SU-DHL-6 (cell line): ENCODE data around the gene MMEL1.

Experiments
- EZH2phosphoT487 ChIP-seq: fragments of 200-600 bp; sonication (generic), shearing (Covaris generic); conservative IDR thresholded peaks from 2 replicates; pipeline ENCODE4 v1.6.1; 2018; ENCODE audit warnings: mild to moderate bottlenecking, antibody characterized with exemption, low read length, moderate library complexity, mixed read lengths
- TF ChIP-seq, protein P1 (sequence below): fragments of 200-600 bp; sonication (generic); IDR thresholded peaks from one replicate; pipeline ENCODE4 v1.5.1; 2017; ENCODE audit warnings: antibody characterized with exemption, mild to moderate bottlenecking, low read length, moderate library complexity; ENCODE audit not compliant: insufficient read depth, poor library complexity, severe bottlenecking

DNA sequence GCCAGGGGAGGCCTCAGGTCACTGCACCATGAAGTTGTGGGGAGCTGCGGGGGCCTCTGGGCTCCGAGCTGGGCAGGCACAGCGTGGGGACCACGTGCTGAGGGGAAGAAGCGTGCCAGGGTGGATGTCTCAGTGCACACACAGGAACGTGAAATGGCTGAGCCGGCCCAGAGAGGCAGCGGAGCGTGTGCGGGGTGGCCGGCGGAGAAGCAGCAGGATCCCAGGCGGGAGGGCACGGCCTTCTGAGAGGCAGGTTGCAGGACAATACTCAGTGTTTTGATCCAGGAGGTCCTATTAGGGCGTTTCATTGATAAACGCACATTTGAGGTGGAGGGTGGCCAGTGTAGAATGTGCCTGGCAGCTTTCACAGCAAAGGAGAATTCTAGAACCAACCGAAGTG lies 63.8 kb downstream of the MMEL1 start:
- TF ChIP-seq, protein P1, sequence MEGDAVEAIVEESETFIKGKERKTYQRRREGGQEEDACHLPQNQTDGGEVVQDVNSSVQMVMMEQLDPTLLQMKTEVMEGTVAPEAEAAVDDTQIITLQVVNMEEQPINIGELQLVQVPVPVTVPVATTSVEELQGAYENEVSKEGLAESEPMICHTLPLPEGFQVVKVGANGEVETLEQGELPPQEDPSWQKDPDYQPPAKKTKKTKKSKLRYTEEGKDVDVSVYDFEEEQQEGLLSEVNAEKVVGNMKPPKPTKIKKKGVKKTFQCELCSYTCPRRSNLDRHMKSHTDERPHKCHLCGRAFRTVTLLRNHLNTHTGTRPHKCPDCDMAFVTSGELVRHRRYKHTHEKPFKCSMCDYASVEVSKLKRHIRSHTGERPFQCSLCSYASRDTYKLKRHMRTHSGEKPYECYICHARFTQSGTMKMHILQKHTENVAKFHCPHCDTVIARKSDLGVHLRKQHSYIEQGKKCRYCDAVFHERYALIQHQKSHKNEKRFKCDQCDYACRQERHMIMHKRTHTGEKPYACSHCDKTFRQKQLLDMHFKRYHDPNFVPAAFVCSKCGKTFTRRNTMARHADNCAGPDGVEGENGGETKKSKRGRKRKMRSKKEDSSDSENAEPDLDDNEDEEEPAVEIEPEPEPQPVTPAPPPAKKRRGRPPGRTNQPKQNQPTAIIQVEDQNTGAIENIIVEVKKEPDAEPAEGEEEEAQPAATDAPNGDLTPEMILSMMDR: no peak
- no peak for TF ChIP-seq EZH2phosphoT487
